ENCODE measurements around the gene HOXA13. TPM values are rescaled to one million over a fixed set of nuclear protein-coding genes. Genes with fewer than 3 reads are reported as not detected.

The HOXA13 gene
- total RNA-seq, 1 experiment from 2014 or later = 0.35 TPM

DNA sequence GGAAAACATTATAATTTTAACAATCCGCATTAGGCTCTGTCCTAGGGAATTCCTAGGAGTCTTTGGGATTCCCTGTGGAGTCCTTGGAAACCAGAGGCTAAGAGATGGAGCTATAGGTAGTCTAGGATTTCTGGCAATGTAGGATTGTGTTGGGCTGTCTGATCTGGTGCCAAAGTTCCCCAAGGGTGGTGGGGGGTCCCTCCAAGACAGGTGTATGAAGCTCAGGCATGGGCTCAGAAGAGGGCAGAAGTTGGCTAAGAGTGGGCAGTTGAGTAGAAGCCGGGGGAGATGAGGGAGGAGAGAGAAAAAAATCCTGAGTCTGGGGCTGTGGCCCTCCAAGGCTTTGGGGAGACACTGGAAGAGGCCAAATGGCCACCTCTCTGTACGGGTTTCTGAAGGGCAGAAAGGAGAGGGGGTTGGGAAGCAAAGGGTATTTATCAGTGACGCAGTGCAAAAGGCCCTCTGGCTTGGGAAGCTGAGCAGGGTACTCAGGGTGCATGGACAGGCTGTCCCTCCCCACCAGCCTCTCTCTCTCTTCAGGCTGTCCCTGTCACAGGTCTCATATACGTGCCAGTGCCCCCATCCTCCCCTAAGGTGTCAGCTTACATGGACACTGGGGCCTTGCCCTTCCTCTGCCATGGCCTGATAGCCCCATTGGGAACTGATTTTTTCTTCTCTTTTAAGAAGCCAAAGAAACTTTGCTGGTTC is 53.2 kb downstream of the HOXA13 start:
- Histone ChIP-seq H3K4me1 (replicated peaks; ENCODE audit: insufficient read depth) (0 out of 2 replicates have a peak, but pooled peaks cover 11% of the 10 kb centered on the region), H2AFZ (no peak overlapping the region), H3K9me3 (ENCODE audit: insufficient read depth, low read depth) (no peaks in the 10 kb centered on the region), H3K27me3 (ENCODE audit: insufficient read depth, low read depth) (no peaks in the 10 kb centered on the region), H3K27ac (no peak overlapping the region), H4K20me1 (ENCODE audit: insufficient read depth) (no peaks in the 10 kb centered on the region), H3K4me3 (no peak overlapping the region), H3K36me3 (ENCODE audit: low read depth) (no peaks in the 10 kb centered on the region), H3K9me2 (ENCODE audit: insufficient read depth) (no peaks in the 10 kb centered on the region), H3F3A (ENCODE audit: insufficient read depth, low read depth) (0 out of 2 replicates have a peak, but pooled peaks cover 4% of the 10 kb centered on the region), H3K79me2 (ENCODE audit: low read depth) (no peaks in the 10 kb centered on the region), H3K4me2 (no peak overlapping the region)
- intact Hi-C loops (cut with micrococcal nuclease; ENCODE audit: unreplicated experiment) = no loop called here
- no peak for DNase-seq
- TF ChIP-seq EZH2 (IDR thresholded peaks at IDR 0.05; ENCODE audit: low read depth) = no peak
- TF ChIP-seq, protein P1, sequence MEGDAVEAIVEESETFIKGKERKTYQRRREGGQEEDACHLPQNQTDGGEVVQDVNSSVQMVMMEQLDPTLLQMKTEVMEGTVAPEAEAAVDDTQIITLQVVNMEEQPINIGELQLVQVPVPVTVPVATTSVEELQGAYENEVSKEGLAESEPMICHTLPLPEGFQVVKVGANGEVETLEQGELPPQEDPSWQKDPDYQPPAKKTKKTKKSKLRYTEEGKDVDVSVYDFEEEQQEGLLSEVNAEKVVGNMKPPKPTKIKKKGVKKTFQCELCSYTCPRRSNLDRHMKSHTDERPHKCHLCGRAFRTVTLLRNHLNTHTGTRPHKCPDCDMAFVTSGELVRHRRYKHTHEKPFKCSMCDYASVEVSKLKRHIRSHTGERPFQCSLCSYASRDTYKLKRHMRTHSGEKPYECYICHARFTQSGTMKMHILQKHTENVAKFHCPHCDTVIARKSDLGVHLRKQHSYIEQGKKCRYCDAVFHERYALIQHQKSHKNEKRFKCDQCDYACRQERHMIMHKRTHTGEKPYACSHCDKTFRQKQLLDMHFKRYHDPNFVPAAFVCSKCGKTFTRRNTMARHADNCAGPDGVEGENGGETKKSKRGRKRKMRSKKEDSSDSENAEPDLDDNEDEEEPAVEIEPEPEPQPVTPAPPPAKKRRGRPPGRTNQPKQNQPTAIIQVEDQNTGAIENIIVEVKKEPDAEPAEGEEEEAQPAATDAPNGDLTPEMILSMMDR (conservative IDR thresholded peaks at IDR 0.05) = no peak
- POLR2A ChIA-PET (ENCODE audit: unreplicated experiment) = no interaction called here
- CTCF ChIA-PET = no interaction called here
- BruUV-seq (replicated peaks) = no TSS peak

DNA sequence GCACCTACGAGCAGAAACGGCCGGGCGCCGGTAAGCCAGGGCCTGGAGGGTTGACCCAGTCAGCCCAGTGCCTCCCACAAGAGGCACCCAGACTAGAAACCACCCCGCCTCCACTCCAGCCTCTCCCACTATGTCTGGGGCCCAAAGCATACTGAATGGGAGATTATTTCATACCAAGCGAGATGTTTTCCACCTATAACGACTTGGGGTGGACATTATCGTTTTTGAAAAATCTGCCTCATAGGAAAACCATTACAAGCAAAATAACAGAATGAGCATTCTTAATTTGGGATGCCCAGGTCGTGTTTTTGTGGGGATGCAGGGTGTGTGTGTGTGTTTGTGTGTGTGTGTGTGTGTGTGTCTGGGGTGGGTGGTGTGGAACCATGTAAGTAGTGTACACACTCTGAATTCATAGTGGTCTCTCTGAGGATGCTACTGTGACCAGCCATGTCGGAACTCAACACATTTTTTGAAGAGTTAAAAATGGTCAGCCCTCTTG is 53.9 kb downstream of the HOXA13 start:
- H3K36me3 ChIP-seq (ENCODE audit: low read depth) = no peaks in the 10 kb centered on the region
- no peak overlapping the region for H3K27ac ChIP-seq
- peaks cover 4% of the 10 kb centered on the region; the same call in 1 of the 2 replicates for H3F3A ChIP-seq (ENCODE audit: insufficient read depth, low read depth)
- H3K4me3 ChIP-seq = no peak overlapping the region
- H3K79me2 ChIP-seq (ENCODE audit: low read depth) = no peaks in the 10 kb centered on the region
- ChIA-PET POLR2A (ENCODE audit: unreplicated experiment) (no interaction called here), CTCF (no interaction called here)
- 0 out of 2 replicates have a peak, but pooled peaks cover 11% of the 10 kb centered on the region for H3K4me1 ChIP-seq (replicated peaks; ENCODE audit: insufficient read depth)
- H3K27me3 ChIP-seq (ENCODE audit: insufficient read depth, low read depth) = no peaks in the 10 kb centered on the region
- no peaks in the 10 kb centered on the region for H3K9me2 ChIP-seq (ENCODE audit: insufficient read depth)
- no peak for DNase-seq
- intact Hi-C loops (cut with micrococcal nuclease; ENCODE audit: unreplicated experiment) = no loop called here
- no peak overlapping the region for H3K4me2 ChIP-seq
- no peaks in the 10 kb centered on the region for H3K9me3 ChIP-seq (ENCODE audit: insufficient read depth, low read depth)
- no peak overlapping the region for H2AFZ ChIP-seq
- no TSS peak for BruUV-seq (replicated peaks)
- no peaks in the 10 kb centered on the region for H4K20me1 ChIP-seq (ENCODE audit: insufficient read depth)
- TF ChIP-seq, protein P1 (conservative IDR thresholded peaks at IDR 0.05) = no peak
- TF ChIP-seq EZH2 (IDR thresholded peaks at IDR 0.05; ENCODE audit: low read depth) = no peak

DNA sequence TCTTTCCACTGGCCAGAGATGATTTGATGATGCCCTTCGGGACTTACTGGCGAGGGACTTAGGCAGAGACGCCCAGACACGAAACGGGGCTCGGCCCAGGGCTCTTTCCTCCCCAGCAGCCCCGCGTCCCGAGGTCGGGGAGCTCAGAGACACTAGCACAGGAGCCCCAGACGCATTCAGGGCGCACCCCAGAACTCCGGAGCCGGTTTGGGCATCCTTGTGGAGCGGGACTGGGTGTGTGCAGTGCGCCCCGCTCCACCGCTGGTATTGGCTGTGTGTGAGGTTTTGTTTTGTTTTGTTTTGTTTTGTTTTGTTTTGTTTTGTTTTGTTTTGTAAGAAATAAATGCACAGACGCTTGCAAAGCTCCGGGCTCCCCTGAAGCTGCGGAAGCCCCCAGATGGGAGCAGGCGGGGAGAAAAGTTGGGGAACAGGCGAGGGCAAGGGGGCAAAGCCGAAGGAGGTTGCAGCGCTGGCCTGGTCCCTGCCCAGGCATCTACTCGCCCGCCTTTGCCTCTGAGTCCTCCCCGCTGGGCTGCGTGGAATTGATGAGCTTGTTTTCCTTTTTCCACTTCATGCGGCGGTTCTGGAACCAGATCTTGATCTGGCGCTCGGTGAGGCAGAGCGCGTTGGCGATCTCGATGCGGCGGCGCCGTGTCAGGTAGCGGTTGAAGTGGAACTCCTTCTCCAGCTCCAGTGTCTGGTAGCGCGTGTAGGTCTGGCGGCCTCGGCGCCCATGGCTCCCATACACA is 54.6 kb downstream of the HOXA13 start:
- BruUV-seq (replicated peaks) = no TSS peak
- H2AFZ ChIP-seq = no peak overlapping the region
- POLR2A ChIA-PET (ENCODE audit: unreplicated experiment) = interaction anchor here (0.7 kb wide), 1 partner anchor 16 kb away, joined by 3 read pairs; no protein-coding TSS in a partner anchor
- no peaks in the 10 kb centered on the region for H3K9me3 ChIP-seq (ENCODE audit: insufficient read depth, low read depth)
- H3F3A ChIP-seq (ENCODE audit: insufficient read depth, low read depth) = peaks cover 4% of the 10 kb centered on the region; the same call in 1 of the 2 replicates
- DNase-seq = no peak
- intact Hi-C loops (cut with micrococcal nuclease; ENCODE audit: unreplicated experiment) = no loop called here
- H3K9me2 ChIP-seq (ENCODE audit: insufficient read depth) = no peaks in the 10 kb centered on the region
- H3K27me3 ChIP-seq (ENCODE audit: insufficient read depth, low read depth) = no peaks in the 10 kb centered on the region
- no peak overlapping the region for H3K4me2 ChIP-seq
- 0 out of 2 replicates have a peak, but pooled peaks cover 11% of the 10 kb centered on the region for H3K4me1 ChIP-seq (replicated peaks; ENCODE audit: insufficient read depth)
- no peak overlapping the region for H3K27ac ChIP-seq
- no peaks in the 10 kb centered on the region for H4K20me1 ChIP-seq (ENCODE audit: insufficient read depth)
- H3K4me3 ChIP-seq = no peak overlapping the region
- H3K36me3 ChIP-seq (ENCODE audit: low read depth) = no peaks in the 10 kb centered on the region
- TF ChIP-seq EZH2 (IDR thresholded peaks at IDR 0.05; ENCODE audit: low read depth) = no peak
- TF ChIP-seq, protein P1 (conservative IDR thresholded peaks at IDR 0.05) = no peak
- H3K79me2 ChIP-seq (ENCODE audit: low read depth) = no peaks in the 10 kb centered on the region
- CTCF ChIA-PET = no interaction called here
